K562 (cell line): ENCODE results near the gene UPK2. TPM values are rescaled to one million over a fixed set of nuclear protein-coding genes. Genes with fewer than 3 reads are reported as not detected.

Experiments
- ATAC-seq: fragments of 200-7000 bp; cut with Tn5 transposase; 3 replicates; pipeline ENCODE4 v1.9.1; 2020; ENCODE audit warnings: moderate library complexity
- BruUV-seq: library from RNA; stranded (reverse); fragments of 400-500 nt; replicated peaks from 2 replicates; lab custom pipeline; 2021; lab: Mats Ljungman, UMichigan
- CTCF ChIA-PET: fragments of 300-600 bp; formaldehyde crosslinking; extraction: SDS; loops from one replicate; lab custom pipeline; 2021; ENCODE audit warnings: low intra/inter-chr PET ratio; lab: Yijun Ruan, JAX
- POLR2A ChIA-PET: fragments of 300-600, 350-650 bp; sonication (Branson Sonifier 250); formaldehyde crosslinking; extraction: SDS; loops from one replicate; lab custom pipeline; 2021; ENCODE audit warnings: antibody characterized with exemption, inconsistent platforms; lab: Yijun Ruan, JAX
- DNase-seq, 4 experiments: peaks; one replicate each; pipeline versions ENCODE4 v3.0.0 to v3.0.0-alpha.2; 2011 to 2018; ENCODE audit warnings: low spot score in 3 of 4, mixed read lengths in 3 of 4; ENCODE audit errors: extremely low read depth in 1 of 4
- FAIRE-seq: peaks from 2 replicates; lab custom pipeline; 2011; peaks lifted over from hg19 to GRCh38; lab: Jason Lieb, UNC
- H2AFZ ChIP-seq: 2 replicates; pipeline ENCODE4 v1.6.0; 2011; ENCODE audit warnings: low read depth, low read length, control low read depth, inconsistent platforms
- H3K27ac ChIP-seq: fragments of 200-600 bp; 3 replicates; pipeline ENCODE4 v1.8.0; 2011; ENCODE audit warnings: low read depth, mild to moderate bottlenecking, control low read depth, inconsistent platforms, low read length, moderate library complexity, mixed read lengths; ENCODE audit errors: extremely low read depth
- H3K27me3 ChIP-seq, 2 experiments: fragments of 300-600 bp in 1 of 2; 2 replicates in 1 of 2; 3 replicates in 1 of 2; pipeline versions ENCODE4 v1.6.0 to v1.8.0; 2011; ENCODE audit warnings: inconsistent platforms in 2 of 2, low read length in 2 of 2, mild to moderate bottlenecking in 1 of 2, mixed read lengths in 1 of 2, moderate library complexity in 1 of 2; ENCODE audit not compliant: control insufficient read depth in 2 of 2, insufficient read depth in 2 of 2
- H3K36me3 ChIP-seq: fragments of 300-600 bp; 3 replicates; pipeline ENCODE4 v1.8.0; 2011; ENCODE audit warnings: mild to moderate bottlenecking, low read length, inconsistent platforms; ENCODE audit not compliant: control insufficient read depth, insufficient read depth
- H3K4me1 ChIP-seq, 2 experiments: fragments of 200-600 bp in 1 of 2; replicated peaks in 1 of 2; 2 replicates in 1 of 2; 3 replicates in 1 of 2; pipeline versions ENCODE4 v1.5.1 to v1.8.0; 2011; ENCODE audit warnings: inconsistent platforms in 2 of 2, low read length in 2 of 2, mild to moderate bottlenecking in 1 of 2, mixed read lengths in 1 of 2, moderate library complexity in 1 of 2; ENCODE audit not compliant: control insufficient read depth in 2 of 2, insufficient read depth in 2 of 2
- H3K4me2 ChIP-seq: 2 replicates; pipeline ENCODE4 v1.6.1; 2011; ENCODE audit warnings: low read length, control low read depth, inconsistent platforms, mixed read lengths; ENCODE audit not compliant: insufficient read depth
- H3K4me3 ChIP-seq: fragments of 200-600 bp; sonication (generic), shearing (Covaris generic); 2 replicates; pipeline ENCODE4 v1.5.1; 2016; ENCODE audit warnings: control low read depth, inconsistent platforms
- H3K79me2 ChIP-seq: fragments of 200-600 bp; 3 replicates; pipeline ENCODE4 v1.8.0; 2011; ENCODE audit warnings: low read length, inconsistent platforms; ENCODE audit not compliant: control insufficient read depth, insufficient read depth
- H3K9ac ChIP-seq, 2 experiments: 2 replicates each; pipeline versions ENCODE4 v1.6.0 to v1.6.1; 2011; ENCODE audit warnings: low read depth in 2 of 2, low read length in 2 of 2, control low read depth in 1 of 2, inconsistent platforms in 1 of 2, mild to moderate bottlenecking in 1 of 2, mixed read lengths in 1 of 2; ENCODE audit not compliant: insufficient read depth in 1 of 2
- H3K9me1 ChIP-seq: one replicate; pipeline ENCODE4 v1.6.0; 2011; ENCODE audit warnings: inconsistent platforms, mild to moderate bottlenecking, low read length, moderate library complexity; ENCODE audit not compliant: control insufficient read depth, insufficient read depth
- H3K9me3 ChIP-seq: replicated peaks from 2 replicates; pipeline ENCODE4 v1.5.1; 2011; ENCODE audit warnings: low read depth, low read length, inconsistent platforms; ENCODE audit not compliant: control insufficient read depth, insufficient read depth
- H4K20me1 ChIP-seq: replicated peaks from 2 replicates; pipeline ENCODE4 v1.6.1; 2011; ENCODE audit warnings: low read length, inconsistent platforms, mixed read lengths; ENCODE audit not compliant: control insufficient read depth, insufficient read depth
- HDGF ChIP-seq: fragments of 450-650 bp; IDR thresholded peaks from 2 replicates; pipeline ENCODE4 v1.6.1; 2016
- PHB ChIP-seq: fragments of 250-450 bp; sonication (Bioruptor Pico); IDR thresholded peaks from 2 replicates; pipeline ENCODE4 v1.5.0; 2021
- SMARCE1 ChIP-seq: fragments of 450-650 bp; IDR thresholded peaks from 2 replicates; pipeline ENCODE4 v1.7.1; 2016; ENCODE audit warnings: mild to moderate bottlenecking
- SP1 ChIP-seq: sonication (generic); formaldehyde crosslinking; IDR thresholded peaks from 2 replicates; pipeline ENCODE4 v1.8.1; 2022; ENCODE audit warnings: mild to moderate bottlenecking, missing genetic modification reagents
- YY1 ChIP-seq, 3 experiments: IDR thresholded peaks; 2 replicates each; pipeline ENCODE4 v1.6.1; 2011; ENCODE audit warnings: low read length in 2 of 3, mild to moderate bottlenecking in 2 of 3, moderate library complexity in 2 of 3, borderline replicate concordance in 1 of 3, control low read depth in 1 of 3, low read depth in 1 of 3; ENCODE audit not compliant: insufficient read depth in 3 of 3, insufficient replicate concordance in 2 of 3, control insufficient read depth in 1 of 3, insufficient read length in 1 of 3; ENCODE audit errors: extremely low read depth in 1 of 3
- ZNF263 ChIP-seq: sonication (generic); formaldehyde crosslinking; IDR thresholded peaks from 2 replicates; pipeline ENCODE4 v1.8.0; 2022; ENCODE audit warnings: mild to moderate bottlenecking, missing genetic modification reagents, borderline replicate concordance
- WGBS: fragments of 100-300 bp; shearing (Covaris generic); methylation state at CpG from one replicate; pipeline ENCODE4 v1.1.6; 2016; ENCODE audit warnings: low coverage, mixed read lengths; ENCODE audit not compliant: insufficient coverage; ENCODE audit errors: missing lambda C conversion rate; 5-methylcytosine and 5-hydroxymethylcytosine counted together
- in situ Hi-C: fragments of 300-500 bp; cut with MboI; formaldehyde crosslinking; loops from 4 replicates; pipeline ENCODE4 v1.15.0; 2018; ENCODE audit warnings: inconsistent platforms, mixed read lengths
- intact Hi-C: fragments of 100-400 bp; cut with micrococcal nuclease; formaldehyde crosslinking; loops from 2 replicates; pipeline ENCODE4 v1.14.2; 2022
- polyA plus RNA-seq, 8 experiments: library from polyadenylated mRNA; depleted of rRNA in 4 of 8; stranded (reverse) in 5 of 8; unstranded in 3 of 8; fragments of >200 nt; fragmentation: Nextera tagmentation in 2 of 8; fragmentation: Illumina TruSeq in 1 of 8; extraction: Ambion mirVana in 2 of 8; extraction: Trizol in 1 of 8; gene quantifications; 2 replicates each; pipeline versions ENCODE4 v1.2.1 to v1.2.3, GENCODE V29; 2011 to 2014; ENCODE audit warnings: inconsistent platforms in 1 of 8, missing spikeins in 1 of 8
- total RNA-seq, 7 experiments: library from RNA; depleted of rRNA in 6 of 7; stranded (reverse); fragments of >200 nt in 6 of 7; fragmentation: Illumina TruSeq in 2 of 7; extraction: Trizol in 2 of 7; gene quantifications; 2 replicates each; pipeline versions ENCODE4 v1.2.1 to v1.2.3, GENCODE V29; 2011 to 2021; ENCODE audit warnings: low replicate concordance in 1 of 7
- TF ChIP-seq, protein P1 (sequence below): fragments of 250-450 bp; sonication (Bioruptor Pico); IDR thresholded peaks from 2 replicates; pipeline ENCODE4 v1.9.0; 2021; ENCODE audit warnings: mild to moderate bottlenecking

Gene UPK2
- total and polyA plus RNA-seq, 9 of the 15 experiments (the other 6 are each of a cell fraction or from before 2014, with no cell fraction given), result not detected

DNA sequence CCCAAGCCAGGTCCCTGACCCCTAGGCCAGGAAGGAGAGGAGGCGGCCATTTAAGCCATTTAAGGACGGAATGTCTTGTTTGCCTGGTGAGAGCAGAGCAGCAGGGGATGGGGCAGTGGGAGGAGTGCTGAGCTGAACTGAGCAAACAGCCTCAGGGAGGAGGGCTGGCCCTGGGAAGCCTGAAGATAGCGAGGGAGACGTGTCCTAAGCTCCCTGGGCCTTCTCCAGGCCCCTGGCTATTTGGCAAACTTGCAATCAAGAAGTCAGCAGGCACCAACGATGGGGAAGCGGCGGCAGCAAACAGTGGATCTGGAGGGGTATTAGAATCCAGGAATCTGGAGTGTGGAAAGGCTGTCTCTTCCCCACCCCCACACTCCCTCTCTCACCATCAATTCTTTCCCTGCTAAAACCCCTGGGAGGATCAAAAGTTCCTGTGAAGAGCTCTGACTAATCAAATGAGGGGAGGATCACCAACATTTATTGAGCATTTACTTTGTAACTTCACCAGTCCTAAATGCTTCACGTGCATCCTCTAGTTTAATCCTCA, 39.2 kb upstream of the UPK2 start:
- in situ Hi-C loops, result no loop called here
- no TSS peak for BruUV-seq
- no peaks in the 10 kb centered on the region for H3K36me3 ChIP-seq
- TF ChIP-seq ZNF263 (peak; percentile 73), PHB (CRISPR knock-in tag) (no peak), HDGF (no peak), SMARCE1 (no peak), SP1 (CRISPR knock-in tag) (no peak), YY1 (IDR thresholded peaks at IDR 0.05; ENCODE audit: borderline replicate concordance in 1 of 3, control insufficient read depth in 1 of 3, extremely low read depth in 1 of 3, insufficient read depth in 3 of 3, insufficient read length in 1 of 3, insufficient replicate concordance in 2 of 3, low read depth in 1 of 3, low read length in 2 of 3) (peak in 1 of 3 experiments; percentile 35)
- TF ChIP-seq, protein P1, sequence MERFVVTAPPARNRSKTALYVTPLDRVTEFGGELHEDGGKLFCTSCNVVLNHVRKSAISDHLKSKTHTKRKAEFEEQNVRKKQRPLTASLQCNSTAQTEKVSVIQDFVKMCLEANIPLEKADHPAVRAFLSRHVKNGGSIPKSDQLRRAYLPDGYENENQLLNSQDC (CRISPR knock-in tag), result no peak
- CTCF ChIA-PET, result no interaction called here
- H2AFZ ChIP-seq, result no peak overlapping the region
- H3K4me3 ChIP-seq, result no peak overlapping the region
- no peaks in the 10 kb centered on the region for H4K20me1 ChIP-seq
- H3K9ac ChIP-seq, result peak overlapping the region; percentile 25 to 83; a peak in 3 of 4 replicates
- ATAC-seq (no peak), FAIRE-seq (no peak), DNase-seq (peak in 1 of 4 experiments; percentile 56)
- no peak overlapping the region for H3K4me2 ChIP-seq
- intact Hi-C loops, result no loop called here
- H3K9me1 ChIP-seq, result peaks cover 5% of the 10 kb centered on the region
- H3K27ac ChIP-seq, result peak overlapping the region; percentile 38; the same call in 1 of the 3 replicates
- peaks cover 73 to 84% of the 10 kb centered on the region in 2 experiments for H3K4me1 ChIP-seq
- peaks cover 31% of the 10 kb centered on the region; the same call in 2 of the 3 replicates for H3K79me2 ChIP-seq
- no peaks in the 10 kb centered on the region for H3K9me3 ChIP-seq
- POLR2A ChIA-PET, result interaction anchor here (0.5 to 2.3 kb wide), 4 partner anchors 9 to 145 kb away, joined by 3 to 6 read pairs (median 4); partner anchors contain the start of gene BCL9L
- no peaks in the 10 kb centered on the region; a peak in 1 of 5 replicates for H3K27me3 ChIP-seq
- 38% methylated on average over 8 of the region's 8 CpGs for WGBS
